Fibroblast of skin of right biceps (primary cell): Measurements from ENCODE around the gene TRAPPC14.
A peak's percentile ranks its signal among the peaks of the same experiment; 100 is the strongest.
"Not testable (repeated sequence)": the region's sequence is repeated elsewhere in the genome, so short reads cannot be mapped to it uniquely, and the experiment has no call there.

Source experiments
- DNase-seq: peaks from one replicate; pipeline ENCODE4 v3.0.0-alpha.2; 2013

The TRAPPC14 gene

GRCh38 chr7:100152937-100153666 is 5.4 kb downstream of the TRAPPC14 start:
- DNase-seq, result no peak

GRCh38 chr7:100152404-100152803 is 6.1 kb downstream of the TRAPPC14 start:
- no peak for DNase-seq

GRCh38 chr7:100148559-100149328 is 9.8 kb downstream of the TRAPPC14 start, which contains the start of gene LAMTOR4:
Gene LAMTOR4 (plus strand): TSS chr7:100148918. CDS start chr7:100148973, 55 bp downstream.
- DNase-seq, result peak; percentile 99

GRCh38 chr7:100148225-100148558 is 10.3 kb downstream of the TRAPPC14 start:
- no peak for DNase-seq

GRCh38 chr7:100147278-100147677 is 11.2 kb downstream of the TRAPPC14 start:
- DNase-seq, result no peak

GRCh38 chr7:100146350-100146749 is 12.2 kb downstream of the TRAPPC14 start:
- DNase-seq, result not testable (repeated sequence)

- DNase-seq, result no peak
Observed at GRCh38 chr7:100142461-100142860, 16.1 kb downstream of the TRAPPC14 start.

GRCh38 chr7:100141555-100141949 is 17.0 kb downstream of the TRAPPC14 start:
- no peak for DNase-seq

GRCh38 chr7:100137851-100138760 is 20.4 kb downstream of the TRAPPC14 start:
- no peak for DNase-seq

GRCh38 chr7:100132697-100133151 is 25.8 kb downstream of the TRAPPC14 start:
- DNase-seq, result peak; percentile 53

GRCh38 chr7:100132126-100132525 is 26.4 kb downstream of the TRAPPC14 start:
- no peak for DNase-seq

GRCh38 chr7:100130608-100131453 is 27.7 kb downstream of the TRAPPC14 start:
- DNase-seq, result peak; percentile 46

- DNase-seq, result not testable (repeated sequence)
Observed at GRCh38 chr7:100130220-100130607, 28.3 kb downstream of the TRAPPC14 start.

GRCh38 chr7:100128637-100128963 is 29.9 kb downstream of the TRAPPC14 start:
- no peak for DNase-seq

GRCh38 chr7:100127866-100128636 is 30.5 kb downstream of the TRAPPC14 start:
- DNase-seq, result peak; percentile 28

- peak; percentile 94 for DNase-seq
Observed at GRCh38 chr7:100126931-100127865, 31.3 kb downstream of the TRAPPC14 start, which contains the start of gene MBLAC1. Gene MBLAC1 (plus strand): TSS chr7:100126967. CDS start chr7:100127396, 429 bp downstream.

GRCh38 chr7:100126239-100126930 is 32.1 kb downstream of the TRAPPC14 start:
- no peak for DNase-seq

GRCh38 chr7:100124301-100125230 is 34.0 kb downstream of the TRAPPC14 start:
- DNase-seq, result no peak
